ENCODE data around the gene ASCC1.
"Not testable (repeated sequence)": the region's sequence is repeated elsewhere in the genome, so short reads cannot be mapped to it uniquely, and the experiment has no call there.

Gene ASCC1

DNA sequence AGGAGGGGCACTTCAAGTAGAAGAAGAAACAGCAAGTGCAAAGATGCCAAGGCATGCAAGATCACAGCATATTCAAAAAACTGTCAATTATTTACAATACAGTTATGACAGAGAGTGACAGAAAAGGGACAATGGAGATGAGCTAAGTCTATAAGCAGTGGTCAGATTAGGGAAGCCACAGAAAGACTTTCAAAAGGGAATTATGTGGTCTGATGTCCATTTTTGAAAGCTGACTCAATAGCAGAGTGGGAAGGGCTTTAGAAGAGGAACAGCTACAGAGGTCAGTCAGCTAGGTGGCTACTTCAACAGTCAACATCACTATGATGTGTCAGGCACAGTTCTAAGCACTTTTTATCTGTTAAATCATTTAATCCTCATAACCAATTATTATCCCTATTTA is 82.6 kb downstream of the ASCC1 start:
- DNase-seq (ENCODE audit: low read depth in 2 of 2, low spot score in 1 of 2), result no peak

DNA sequence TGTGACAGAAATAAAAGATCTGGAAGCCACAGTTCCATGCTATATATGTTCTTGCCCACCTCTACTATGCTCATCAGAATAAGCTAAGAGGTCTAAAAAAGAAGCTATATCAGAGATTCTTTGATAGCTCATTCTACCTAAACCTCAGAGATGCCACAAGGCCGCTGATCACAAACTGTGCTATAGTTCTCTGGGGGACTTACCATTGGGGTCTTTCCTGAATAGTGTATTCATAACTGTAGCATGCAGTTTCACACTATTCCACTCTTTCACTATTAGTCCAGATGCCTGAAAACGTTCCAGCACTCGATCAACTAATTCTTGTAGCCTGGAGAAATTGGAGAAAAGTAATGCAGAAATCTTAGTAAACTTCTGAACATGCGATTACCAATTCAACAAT is 83.2 kb downstream of the ASCC1 start:
- DNase-seq (ENCODE audit: low read depth in 2 of 2, low spot score in 1 of 2), result no peak

DNA sequence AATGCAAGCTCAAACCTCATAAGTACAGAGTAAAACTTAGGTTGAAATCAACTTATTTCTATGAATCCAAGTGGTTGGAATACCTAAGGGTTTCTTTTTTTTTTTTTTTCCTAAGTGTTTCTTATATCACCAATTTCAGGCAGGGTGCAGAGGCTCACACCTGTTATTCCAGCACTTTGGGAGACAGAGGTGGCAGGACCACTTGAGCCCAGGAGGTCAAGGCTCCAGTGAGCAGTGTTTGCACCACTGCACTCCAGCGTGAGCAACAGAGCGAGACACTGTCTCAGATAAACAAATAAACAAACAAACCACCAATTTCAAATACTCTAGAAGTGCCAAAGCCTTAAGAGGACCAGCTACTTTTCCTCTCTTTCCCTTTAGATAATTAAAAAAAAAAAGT is 88.5 kb downstream of the ASCC1 start:
- DNase-seq (ENCODE audit: low read depth in 2 of 2, low spot score in 1 of 2), result no peak

DNA sequence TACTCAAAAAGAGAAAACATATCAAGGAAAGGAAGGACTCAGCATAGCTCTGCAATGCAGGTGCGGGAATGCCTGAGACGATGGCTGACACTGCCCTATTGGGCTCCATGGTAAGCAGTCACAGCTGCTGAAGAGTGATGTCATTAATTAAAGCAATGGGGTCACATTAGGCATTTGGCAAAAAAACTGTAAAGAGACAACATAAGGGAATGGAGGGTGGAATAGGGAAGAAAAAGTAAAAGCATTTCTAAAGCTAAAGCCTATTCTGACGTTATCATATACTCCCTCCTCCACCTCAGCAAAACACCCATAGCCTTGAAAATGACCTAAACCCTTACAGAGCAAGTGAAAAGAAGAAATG is 89.2 kb downstream of the ASCC1 start:
- no peak for DNase-seq (ENCODE audit: low read depth in 2 of 2, low spot score in 1 of 2)

DNA sequence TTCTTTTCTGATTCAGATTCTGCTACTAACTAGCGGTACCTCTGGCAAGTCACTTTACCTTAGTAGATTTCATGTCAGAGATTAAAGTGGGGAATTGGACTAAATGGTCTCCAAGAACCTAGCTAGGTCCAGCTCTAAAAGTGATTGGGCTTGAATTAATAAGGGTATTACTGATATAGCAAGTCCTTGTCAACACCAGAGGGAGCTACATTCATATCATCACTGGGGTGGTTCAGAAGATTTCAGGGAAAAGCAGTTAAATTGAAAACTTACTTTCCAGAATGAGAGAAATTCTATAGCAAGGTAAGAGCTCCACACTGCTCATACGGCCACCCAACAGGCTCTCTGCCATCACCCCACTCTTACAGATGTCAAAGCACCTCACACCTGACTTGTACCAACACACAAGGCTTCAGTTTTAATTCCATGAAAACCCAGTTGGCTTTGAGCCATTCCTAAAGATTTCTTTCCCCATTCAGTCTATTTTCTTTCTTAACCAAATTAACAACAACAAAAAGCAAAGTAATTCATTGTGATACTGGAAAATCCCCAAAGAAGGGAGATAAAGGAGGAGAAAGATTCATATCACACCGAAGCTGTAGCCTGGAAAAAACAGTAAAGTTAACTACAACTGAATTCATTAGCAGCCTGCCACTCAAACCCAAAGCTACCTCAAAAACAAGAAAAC is 89.7 kb downstream of the ASCC1 start:
- DNase-seq (ENCODE audit: low read depth in 2 of 2, low spot score in 1 of 2), result no peak

DNA sequence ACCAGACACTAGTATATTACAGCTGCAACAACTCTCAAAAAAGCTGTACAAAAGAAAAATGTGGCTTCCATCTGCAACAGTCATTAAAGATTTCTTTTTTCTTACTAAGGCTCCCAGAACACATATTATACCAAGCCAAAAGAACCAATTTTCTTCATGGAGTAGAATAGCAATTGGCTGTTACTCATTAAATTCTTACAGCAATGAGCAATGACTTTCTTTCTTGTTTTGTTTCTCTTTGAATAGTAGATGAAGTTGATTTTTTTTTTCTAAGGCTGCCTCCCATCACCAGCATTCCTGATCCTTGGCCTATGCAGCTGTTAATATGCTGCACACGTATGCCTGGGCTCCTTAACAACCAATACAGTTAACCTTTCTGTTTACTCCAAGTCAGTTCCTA is 91.1 kb downstream of the ASCC1 start:
- DNase-seq (ENCODE audit: low read depth in 2 of 2, low spot score in 1 of 2), result no peak

DNA sequence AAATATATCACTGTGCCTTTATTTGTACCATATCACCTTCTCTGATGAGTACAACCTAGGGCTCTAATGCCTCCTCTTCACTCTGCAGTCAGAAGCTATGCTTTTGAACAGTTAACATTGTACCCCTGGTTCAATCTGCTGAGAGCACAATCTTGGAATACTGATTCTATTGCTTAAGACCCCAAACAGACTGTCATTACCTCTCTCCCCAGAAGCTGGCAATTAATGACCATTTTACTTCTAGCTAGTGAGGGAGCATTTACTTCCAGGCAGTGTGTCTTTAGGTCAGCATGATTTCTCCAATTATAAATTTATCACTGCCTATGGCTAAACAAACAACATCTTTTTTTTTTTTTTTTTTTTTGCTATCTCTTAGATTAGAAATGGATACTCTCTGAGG is 91.7 kb downstream of the ASCC1 start:
- no peak for DNase-seq (ENCODE audit: low read depth in 2 of 2, low spot score in 1 of 2)

DNA sequence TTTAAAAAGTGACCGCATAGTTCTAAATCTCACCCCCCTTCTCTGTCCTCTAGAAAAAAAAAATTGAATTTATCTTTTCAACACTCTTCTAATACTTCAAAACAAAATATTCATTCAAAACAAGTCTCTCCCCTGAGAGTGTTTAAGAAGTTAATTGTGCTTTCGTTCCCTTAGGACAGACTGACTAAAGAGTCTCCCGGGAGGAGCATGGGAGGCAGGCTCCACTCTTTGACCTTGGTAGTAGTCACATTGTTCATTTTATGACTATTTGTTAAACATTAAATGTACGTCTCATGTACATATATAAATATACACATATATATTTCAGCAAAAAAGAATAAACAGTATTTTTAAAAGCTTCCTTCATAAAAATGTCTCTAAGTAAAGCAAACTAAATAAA is 92.5 kb downstream of the ASCC1 start:
- no peak for DNase-seq (ENCODE audit: low read depth in 2 of 2, low spot score in 1 of 2)

DNA sequence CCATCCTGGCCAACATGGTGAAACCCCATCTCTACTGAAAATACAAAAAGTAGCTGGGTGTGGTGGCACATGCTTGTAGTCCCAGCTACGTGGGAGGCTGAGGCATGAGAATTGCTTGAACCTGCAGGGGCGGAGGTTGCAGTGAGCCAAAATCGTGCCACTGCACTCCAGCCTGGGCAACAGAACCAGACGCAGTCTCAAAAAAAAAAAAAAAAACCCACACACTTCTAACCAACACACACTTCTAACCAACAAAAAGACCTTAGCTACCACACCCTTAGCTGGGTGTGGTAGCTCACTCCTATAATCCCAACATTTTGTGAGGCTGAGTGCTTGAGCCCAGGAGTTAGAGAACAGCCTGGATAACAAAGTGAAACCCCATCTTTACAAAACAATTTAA is 93.9 kb downstream of the ASCC1 start:
- no peak for DNase-seq (ENCODE audit: low read depth in 2 of 2, low spot score in 1 of 2)

DNA sequence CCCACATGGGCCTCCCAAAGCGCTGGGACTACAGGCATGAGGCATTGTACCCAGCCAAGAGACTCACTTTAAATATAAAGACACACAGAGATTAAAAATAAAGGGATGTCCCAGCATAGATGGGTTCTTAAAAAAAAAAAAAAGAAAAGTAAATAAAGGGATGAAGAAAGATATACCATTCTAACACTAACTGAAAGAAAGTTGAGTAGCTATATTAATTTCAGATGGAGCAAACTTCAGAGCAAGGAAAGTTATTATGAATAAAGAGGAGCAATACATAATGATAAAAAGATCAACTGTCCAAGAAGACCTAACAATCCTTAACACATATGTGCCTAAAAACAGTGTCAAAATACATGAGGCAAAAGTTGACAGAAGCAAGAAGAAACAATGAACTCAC is 94.7 kb downstream of the ASCC1 start:
- DNase-seq (ENCODE audit: low read depth in 2 of 2, low spot score in 1 of 2), result no peak

DNA sequence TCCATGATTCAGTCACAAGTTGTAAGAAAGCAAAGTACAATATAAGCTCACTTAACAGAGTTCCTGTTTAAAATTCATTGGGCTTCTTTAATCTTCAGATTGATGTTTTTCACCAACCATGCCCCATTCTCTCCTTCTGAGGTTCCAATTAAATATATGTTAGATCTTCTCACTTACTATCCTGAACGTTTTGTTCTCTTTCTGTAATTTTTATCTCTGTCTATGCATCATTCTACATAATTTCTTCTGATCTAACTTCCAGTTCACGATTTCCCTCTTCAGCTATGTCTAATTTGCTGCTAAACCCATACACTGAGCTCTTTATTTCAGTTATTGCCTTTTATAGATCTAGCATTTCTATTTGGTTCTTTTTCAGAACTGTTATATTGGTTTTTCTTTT is 99.7 kb downstream of the ASCC1 start:
- no peak for DNase-seq (ENCODE audit: low read depth in 2 of 2, low spot score in 1 of 2)

DNA sequence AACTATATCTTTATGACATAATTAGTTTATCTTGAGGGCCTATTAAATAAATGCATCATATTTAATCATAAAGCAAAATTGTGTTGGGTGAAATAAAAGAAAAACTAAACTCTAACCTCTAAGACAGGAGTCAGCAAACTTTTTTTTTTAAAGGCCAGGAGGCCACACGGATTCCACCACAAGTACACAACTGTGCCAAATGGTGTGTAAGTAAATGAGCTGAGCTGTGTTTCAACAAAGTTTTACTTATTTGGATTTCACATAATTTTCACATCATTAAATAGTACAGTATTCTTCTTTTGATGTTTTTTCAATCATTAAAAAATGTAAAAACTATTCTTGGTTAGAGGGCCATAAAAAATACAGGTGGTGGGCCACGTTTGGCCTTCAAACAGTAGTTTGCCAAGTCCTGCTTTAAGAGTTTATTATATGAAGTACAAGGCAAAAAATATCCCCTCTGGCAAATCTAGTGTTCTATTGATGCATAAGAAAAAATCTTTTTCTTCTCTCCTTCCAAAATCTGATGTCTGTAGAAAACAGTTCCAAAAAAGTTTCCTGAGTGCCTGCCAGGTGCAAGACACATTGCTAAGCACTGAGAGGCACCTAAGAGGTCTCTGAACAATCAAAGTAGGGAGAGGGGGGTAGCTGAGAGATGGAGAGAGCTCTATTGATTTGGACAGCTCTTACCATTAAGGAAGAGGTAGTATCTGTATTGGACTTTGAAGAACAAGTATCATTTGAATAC is 101.2 kb downstream of the ASCC1 start:
- no peak for DNase-seq (ENCODE audit: low read depth in 2 of 2, low spot score in 1 of 2)

DNA sequence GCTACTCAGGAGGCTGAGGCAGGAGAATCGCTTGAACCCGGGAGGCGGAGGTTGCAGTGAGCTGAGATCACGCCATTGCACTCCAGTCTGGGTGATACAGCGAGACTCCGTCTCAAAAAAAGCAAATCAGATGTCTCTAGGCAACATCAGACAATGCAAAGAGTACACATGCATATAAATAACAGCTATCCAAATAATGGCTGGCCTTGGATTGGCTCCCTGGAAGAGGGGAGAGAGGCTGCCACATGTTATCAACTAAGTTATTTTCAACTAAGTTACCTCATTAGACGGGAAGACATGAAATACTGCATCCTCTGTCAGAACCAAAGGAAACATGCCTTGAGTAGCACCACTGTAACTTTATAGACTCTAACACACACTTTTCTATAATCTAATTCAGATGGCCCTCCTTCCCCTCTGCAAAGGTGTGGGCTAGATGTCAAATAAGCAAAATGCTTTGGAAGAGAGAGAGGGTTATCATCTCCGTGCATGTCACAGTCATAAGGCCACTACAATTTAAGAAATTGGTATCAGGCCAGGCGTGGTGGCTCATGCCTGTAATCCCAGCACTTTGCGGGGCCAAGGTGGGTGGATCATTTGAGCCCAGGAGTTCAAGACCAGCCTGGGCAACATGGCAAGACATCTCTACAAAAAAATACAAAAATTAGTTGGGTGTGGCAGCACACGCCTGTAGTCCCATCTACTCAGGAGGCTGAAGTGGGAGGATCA is 105.2 kb downstream of the ASCC1 start:
- DNase-seq (ENCODE audit: low read depth in 2 of 2, low spot score in 1 of 2), result no peak

DNA sequence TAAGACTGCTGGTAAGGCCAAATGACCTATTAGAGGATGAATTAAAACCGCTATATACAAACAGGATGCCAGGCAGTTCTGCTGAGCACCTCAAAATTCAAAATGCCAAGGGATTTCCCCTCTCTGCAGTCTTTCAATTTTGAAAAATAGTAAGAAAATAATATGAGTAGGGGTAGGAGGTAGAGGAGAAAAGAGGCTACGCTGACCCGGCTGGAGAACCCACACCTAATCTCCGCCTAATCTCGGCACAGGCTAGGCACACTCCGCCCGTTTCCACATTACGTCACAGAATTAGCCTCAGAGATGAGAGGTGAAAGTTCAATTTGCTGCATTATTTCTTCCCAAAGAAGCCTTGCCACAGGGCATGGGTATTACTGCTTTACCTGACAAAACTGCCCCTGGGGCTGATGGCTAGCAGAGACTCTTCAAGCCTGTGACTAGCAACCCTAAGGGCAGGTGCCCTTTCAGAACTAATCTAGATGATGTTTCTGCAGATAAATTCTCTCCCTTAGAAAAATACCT is 106.4 kb downstream of the ASCC1 start:
- DNase-seq (ENCODE audit: low read depth in 2 of 2, low spot score in 1 of 2), result no peak

DNA sequence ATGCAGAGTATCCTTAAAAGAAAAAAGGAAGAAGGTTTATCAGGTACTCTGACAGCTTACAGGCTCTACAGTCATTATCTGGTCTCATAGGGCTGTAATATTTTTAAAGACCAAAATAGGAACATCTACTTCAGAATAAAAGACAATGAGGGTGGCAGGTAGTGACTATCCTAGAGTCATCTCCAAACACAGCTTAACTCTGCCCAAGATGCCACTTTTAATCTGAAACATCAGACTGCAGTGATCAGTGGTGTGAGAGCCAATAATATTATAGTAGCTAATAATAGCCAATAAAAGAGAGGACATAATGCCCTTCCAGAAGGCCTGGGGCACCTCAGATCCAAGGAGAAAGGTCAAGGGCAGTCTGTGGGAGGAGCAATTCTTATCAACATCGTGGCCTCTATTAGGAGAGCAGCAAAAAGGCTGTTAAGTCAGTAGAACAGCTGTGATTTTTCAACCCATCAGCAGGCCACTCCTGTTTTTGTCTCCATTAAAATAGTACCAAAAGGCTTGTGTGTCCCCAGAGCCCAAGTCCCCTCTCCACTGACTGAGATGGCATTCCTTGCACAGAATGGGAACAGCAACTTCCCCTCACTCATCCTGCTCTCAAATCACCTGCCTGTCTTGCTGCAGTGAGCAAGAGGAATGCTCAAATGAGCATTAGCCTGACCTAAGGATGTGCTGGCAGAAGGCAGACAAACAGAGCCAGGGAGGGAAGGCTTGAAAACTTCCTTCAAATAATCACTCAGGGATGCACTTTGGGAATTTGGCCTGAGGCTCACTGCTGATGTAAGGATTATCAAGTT is 107.0 kb downstream of the ASCC1 start:
- no peak for DNase-seq (ENCODE audit: low read depth in 2 of 2, low spot score in 1 of 2)

DNA sequence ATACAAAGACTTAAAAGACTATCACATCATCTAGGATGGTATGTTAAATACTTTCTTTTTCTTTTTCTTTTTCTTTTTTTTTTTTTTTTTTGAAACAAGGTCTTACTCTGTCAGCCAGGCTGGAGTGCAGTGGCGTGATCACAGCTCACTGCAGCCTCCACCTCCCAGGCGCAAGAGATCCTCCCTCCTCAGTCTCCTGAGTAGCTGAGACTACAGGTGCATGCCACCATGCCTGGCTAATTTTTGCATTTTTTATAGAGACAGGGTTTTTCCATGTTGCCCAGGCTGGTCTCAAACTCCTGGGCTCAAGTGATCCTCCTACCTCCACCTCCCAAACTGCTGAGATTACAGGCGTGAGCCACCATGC is 108.1 kb downstream of the ASCC1 start:
- not testable (repeated sequence) for DNase-seq (ENCODE audit: low read depth in 2 of 2, low spot score in 1 of 2)

DNA sequence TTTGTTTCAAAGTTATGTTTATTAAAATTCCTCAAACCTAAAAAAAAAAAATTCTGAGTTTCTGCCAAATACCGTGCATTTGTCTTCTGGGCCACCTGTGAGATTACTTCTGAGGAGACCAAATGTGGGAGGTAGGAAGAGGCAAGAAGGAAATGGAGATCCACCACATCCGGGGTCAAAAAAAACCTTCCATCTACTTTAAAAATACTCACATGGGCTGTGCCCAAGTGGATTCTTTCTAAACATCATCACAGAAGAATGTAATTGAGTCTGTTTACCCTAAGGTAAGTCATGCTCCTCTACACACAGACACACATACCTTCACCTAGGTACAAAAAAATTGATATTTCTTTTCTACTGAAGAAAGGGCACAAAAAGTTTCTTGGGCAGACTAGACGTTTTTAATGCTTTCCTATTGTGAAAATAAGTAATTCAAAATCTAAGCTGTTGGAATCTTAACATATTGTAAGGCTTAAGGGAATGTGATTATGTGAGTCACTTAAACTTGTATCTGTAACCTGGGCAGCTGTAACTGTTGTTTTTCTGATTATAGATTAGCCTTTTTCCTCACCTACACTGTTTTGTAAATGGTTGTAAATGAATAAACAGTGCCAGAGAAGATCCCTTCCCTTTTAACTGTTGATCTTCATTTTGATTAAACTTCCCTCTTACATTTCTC is 108.6 kb downstream of the ASCC1 start:
- no peak for DNase-seq (ENCODE audit: low read depth in 2 of 2, low spot score in 1 of 2)

DNA sequence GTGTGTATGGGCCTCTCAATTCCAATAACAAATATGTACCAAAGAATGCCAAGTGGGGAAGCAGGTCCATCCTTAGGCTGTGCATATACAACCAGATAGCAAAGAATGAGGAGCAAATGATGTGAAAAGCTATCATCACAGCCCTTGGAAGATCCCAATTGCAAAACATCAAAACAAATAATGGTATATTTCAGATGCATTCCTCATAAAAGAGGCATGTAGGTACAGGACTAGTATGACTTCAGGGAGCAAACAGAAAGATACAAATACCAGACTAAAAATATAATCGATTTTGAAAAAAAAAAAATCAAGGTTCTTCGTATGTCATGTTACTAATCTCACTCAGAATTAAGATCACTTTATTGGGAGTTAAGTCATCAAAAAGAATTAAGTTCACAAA is 109.2 kb downstream of the ASCC1 start:
- DNase-seq (ENCODE audit: low read depth in 2 of 2, low spot score in 1 of 2), result no peak

DNA sequence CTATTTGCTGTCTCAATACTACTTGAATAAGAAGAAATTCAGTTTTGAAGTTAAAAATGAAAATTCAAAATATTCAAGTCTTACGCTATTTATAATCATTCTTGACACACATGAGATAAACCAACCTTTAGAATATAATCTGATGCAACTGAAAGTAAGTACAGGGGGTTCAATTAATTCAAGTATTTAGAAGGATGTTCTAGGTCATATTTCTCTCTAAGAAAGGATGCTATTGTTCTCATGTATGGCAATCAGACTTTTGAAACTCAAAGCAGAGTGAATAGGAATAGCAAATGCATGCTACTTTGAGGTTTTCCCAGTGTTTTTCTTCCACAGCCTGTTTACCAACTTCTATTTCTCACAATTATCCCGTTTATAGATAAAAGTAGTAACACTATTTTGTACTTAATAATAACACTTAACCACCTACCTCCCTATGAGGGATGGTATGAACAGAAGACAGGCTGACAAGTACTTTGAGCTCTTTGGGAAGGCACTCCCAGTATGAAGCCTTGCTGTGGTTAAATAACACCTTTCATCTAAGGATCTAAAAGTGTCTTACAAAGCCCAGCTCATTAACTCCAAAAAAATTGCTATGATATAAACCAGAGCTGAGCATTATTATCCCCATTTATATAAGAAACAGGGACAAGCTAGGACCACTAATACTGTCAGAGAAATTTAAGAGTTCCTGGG is 109.8 kb downstream of the ASCC1 start:
- DNase-seq (ENCODE audit: low read depth in 2 of 2, low spot score in 1 of 2), result no peak

DNA sequence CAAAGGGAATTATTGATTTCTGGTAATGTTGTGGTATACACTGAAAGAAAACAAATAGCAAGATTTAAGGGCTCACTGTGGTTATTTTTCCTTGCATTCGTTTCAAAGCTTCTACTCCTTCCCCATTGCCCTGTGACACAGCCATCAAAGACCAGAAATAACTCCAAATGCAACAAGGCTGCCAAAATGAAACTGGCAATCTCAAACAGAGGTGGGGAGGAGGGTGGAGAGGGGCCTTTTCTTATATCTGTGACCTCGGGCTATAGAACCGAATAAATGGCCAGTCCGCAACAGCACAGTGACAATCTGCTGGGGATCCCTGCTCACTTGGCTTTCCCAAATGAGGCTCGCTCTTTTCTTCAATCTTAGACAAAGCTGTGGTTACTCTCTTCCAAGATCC is 110.4 kb downstream of the ASCC1 start:
- DNase-seq (ENCODE audit: low read depth in 2 of 2, low spot score in 1 of 2), result no peak
